H1 (cell line): ENCODE data around the gene GKN2. TPM values are rescaled to one million over a fixed set of nuclear protein-coding genes. Genes with fewer than 3 reads are reported as not detected.

Experiments used
- CTCF ChIA-PET: fragments of 300-600 bp; sonication (Branson Sonifier 250); formaldehyde crosslinking; loops from one replicate; lab custom pipeline; 2021; ENCODE audit not compliant: partially characterized antibody; lab: Charles Lee
- POLR2A ChIA-PET: fragments of 300-600 bp; sonication (Branson Sonifier 250); formaldehyde crosslinking; loops from one replicate; lab custom pipeline; 2021; ENCODE audit warnings: inconsistent platforms; ENCODE audit not compliant: partially characterized antibody; lab: Charles Lee
- DNase-seq, 2 experiments: peaks; one replicate each; pipeline versions ENCODE4 v3.0.0 to v3.0.0-alpha.2; 2010 to 2022; ENCODE audit warnings: low spot score in 2 of 2, low read depth in 1 of 2, mixed read lengths in 1 of 2
- FAIRE-seq: peaks from 2 replicates; lab custom pipeline; 2011; peaks lifted over from hg19 to GRCh38; lab: Jason Lieb, UNC
- H2AFZ ChIP-seq: 2 replicates; pipeline ENCODE4 v1.8.1; 2012; ENCODE audit warnings: low read length, inconsistent platforms
- H2AK5ac ChIP-seq: 2 replicates; pipeline ENCODE4 v1.6.1; 2013; ENCODE audit warnings: low read depth, low read length
- H2BK120ac ChIP-seq: replicated peaks from 2 replicates; pipeline ENCODE3; 2013; ENCODE audit warnings: low read depth, low read length, inconsistent platforms
- H2BK12ac ChIP-seq: 2 replicates; pipeline ENCODE4 v1.6.1; 2013; ENCODE audit warnings: low read depth, low read length
- H2BK15ac ChIP-seq: 2 replicates; pipeline ENCODE4 v1.6.1; 2013; ENCODE audit warnings: low read length
- H2BK20ac ChIP-seq: 2 replicates; pipeline ENCODE4 v1.6.1; 2013; ENCODE audit warnings: low read length
- H2BK5ac ChIP-seq: 2 replicates; pipeline ENCODE4 v1.6.1; 2013; ENCODE audit warnings: low read depth, low read length
- H3K14ac ChIP-seq: 2 replicates; pipeline ENCODE4 v1.6.1; 2013; ENCODE audit warnings: inconsistent platforms; ENCODE audit not compliant: insufficient read length
- H3K18ac ChIP-seq: 2 replicates; pipeline ENCODE4 v1.6.1; 2013; ENCODE audit warnings: low read length; ENCODE audit errors: extremely low read depth
- H3K23ac ChIP-seq: 2 replicates; pipeline ENCODE4 v1.6.1; 2013; ENCODE audit warnings: inconsistent platforms; ENCODE audit not compliant: insufficient read length
- H3K23me2 ChIP-seq: 2 replicates; pipeline ENCODE4 v1.6.1; 2013; ENCODE audit warnings: low read depth, low read length
- H3K27ac ChIP-seq: 2 replicates; pipeline ENCODE4 v1.6.1; 2011; ENCODE audit warnings: low read depth, low read length, inconsistent platforms
- H3K27me3 ChIP-seq, 4 experiments: replicated peaks in 1 of 4; 1 replicate in 1 of 4; 2 replicates in 3 of 4; pipeline versions ENCODE4 v1.6.1 to v1.8.1; 2011 to 2013; ENCODE audit warnings: low read length in 3 of 4, mild to moderate bottlenecking in 3 of 4, inconsistent platforms in 2 of 4, mixed read lengths in 2 of 4, moderate library complexity in 1 of 4; ENCODE audit not compliant: control insufficient read depth in 3 of 4, insufficient read depth in 3 of 4; ENCODE audit errors: extremely low read depth in 1 of 4
- H3K36me3 ChIP-seq, 4 experiments: 2 replicates each; pipeline versions ENCODE4 v1.6.1 to v1.8.1; 2011 to 2013; ENCODE audit warnings: mild to moderate bottlenecking in 4 of 4, low read length in 3 of 4, moderate library complexity in 2 of 4, control low read depth in 1 of 4, inconsistent platforms in 1 of 4; ENCODE audit not compliant: insufficient read depth in 4 of 4, control insufficient read depth in 2 of 4
- H3K4ac ChIP-seq: replicated peaks from 2 replicates; pipeline ENCODE3; 2013; ENCODE audit warnings: low read length, low read depth, mixed read lengths, inconsistent platforms; ENCODE audit not compliant: insufficient read length
- H3K4me1 ChIP-seq, 4 experiments: replicated peaks in 1 of 4; 1 replicate in 1 of 4; 2 replicates in 3 of 4; pipeline versions ENCODE4 v1.6.1 to v1.8.1; 2011 to 2013; ENCODE audit warnings: low read length in 3 of 4, inconsistent platforms in 2 of 4, mixed read lengths in 1 of 4; ENCODE audit not compliant: insufficient read depth in 4 of 4, control insufficient read depth in 3 of 4
- H3K4me2 ChIP-seq, 2 experiments: 2 replicates each; pipeline versions ENCODE4 v1.6.1 to v1.8.1; 2011 to 2013; ENCODE audit warnings: low read depth in 2 of 2, low read length in 2 of 2, control low read depth in 1 of 2, inconsistent platforms in 1 of 2, mild to moderate bottlenecking in 1 of 2; ENCODE audit not compliant: insufficient read depth in 1 of 2
- H3K4me3 ChIP-seq, 4 experiments: fragments of 200-600, 300-600 bp in 1 of 4; sonication (generic), shearing (Covaris generic), sonication (Bioruptor Twin) in 1 of 4; 2 replicates each; pipeline versions ENCODE4 v1.5.1 to v1.8.1; 2011 to 2016; ENCODE audit warnings: low read length in 4 of 4, low read depth in 3 of 4, control low read depth in 2 of 4, inconsistent platforms in 2 of 4, mild to moderate bottlenecking in 2 of 4, mixed read lengths in 1 of 4, moderate library complexity in 1 of 4; ENCODE audit not compliant: insufficient read depth in 2 of 4; ENCODE audit errors: extremely low read depth in 1 of 4
- H3K56ac ChIP-seq: replicated peaks from 2 replicates; pipeline ENCODE3; 2013; ENCODE audit warnings: low read depth, mild to moderate bottlenecking, mixed read lengths, low read length, inconsistent platforms; ENCODE audit not compliant: insufficient read length
- H3K79me1 ChIP-seq: 2 replicates; pipeline ENCODE4 v1.6.1; 2013; ENCODE audit warnings: low read depth, low read length, control low read depth
- H3K79me2 ChIP-seq, 2 experiments: 2 replicates each; pipeline versions ENCODE4 v1.6.1 to v1.8.1; 2012 to 2013; ENCODE audit warnings: low read length in 2 of 2, mild to moderate bottlenecking in 2 of 2, inconsistent platforms in 1 of 2; ENCODE audit not compliant: insufficient read depth in 2 of 2, control insufficient read depth in 1 of 2
- H3K9ac ChIP-seq, 4 experiments: replicated peaks in 1 of 4; 1 replicate in 1 of 4; 2 replicates in 3 of 4; pipeline versions ENCODE4 v1.6.1 to v1.8.1; 2011 to 2013; ENCODE audit warnings: low read depth in 3 of 4, low read length in 3 of 4, control low read depth in 2 of 4, mild to moderate bottlenecking in 2 of 4, moderate library complexity in 2 of 4, inconsistent platforms in 1 of 4; ENCODE audit errors: extremely low read depth in 1 of 4
- H3K9me3 ChIP-seq, 2 experiments: 2 replicates each; pipeline versions ENCODE4 v1.6.1 to v1.8.1; 2012 to 2013; ENCODE audit warnings: mild to moderate bottlenecking in 2 of 2, moderate library complexity in 2 of 2, control low read depth in 1 of 2, inconsistent platforms in 1 of 2, low read depth in 1 of 2, low read length in 1 of 2, mixed read lengths in 1 of 2; ENCODE audit not compliant: insufficient read depth in 2 of 2
- H4K20me1 ChIP-seq, 2 experiments: replicated peaks in 1 of 2; 2 replicates each; pipeline versions ENCODE3 to v1.8.1; 2011 to 2013; ENCODE audit warnings: inconsistent platforms in 2 of 2, low read length in 2 of 2, mild to moderate bottlenecking in 1 of 2; ENCODE audit not compliant: insufficient read depth in 2 of 2, control insufficient read depth in 1 of 2
- H4K5ac ChIP-seq: 2 replicates; pipeline ENCODE4 v1.6.1; 2013; ENCODE audit warnings: low read length, low read depth, mixed read lengths, inconsistent platforms; ENCODE audit not compliant: insufficient read length
- H4K8ac ChIP-seq: 2 replicates; pipeline ENCODE4 v1.8.0; 2013; ENCODE audit warnings: mild to moderate bottlenecking, moderate library complexity, low read length, inconsistent platforms; ENCODE audit not compliant: insufficient read depth; ENCODE audit errors: extremely low read depth
- H4K91ac ChIP-seq: replicated peaks from 2 replicates; pipeline ENCODE3; 2013; ENCODE audit warnings: low read length, mixed read lengths, inconsistent platforms; ENCODE audit not compliant: insufficient read length
- BCL11A ChIP-seq, 2 experiments: IDR thresholded peaks; one replicate each; pipeline ENCODE4 v1.6.1; 2011; ENCODE audit warnings: low read depth in 2 of 2, low read length in 2 of 2, mild to moderate bottlenecking in 2 of 2
- SIN3A ChIP-seq, 2 experiments: IDR thresholded peaks in 1 of 2; conservative IDR thresholded peaks in 1 of 2; 2 replicates each; pipeline ENCODE4 v1.6.1; 2011 to 2012; ENCODE audit warnings: low read length in 2 of 2, improper control_type of control experiment in 1 of 2, low read depth in 1 of 2, mild to moderate bottlenecking in 1 of 2
- SP1 ChIP-seq: IDR thresholded peaks from 2 replicates; pipeline ENCODE4 v1.6.1; 2011; ENCODE audit warnings: low read depth, low read length
- WGBS, 2 experiments: shearing (Covaris generic) in 1 of 2; methylation state at CpG; one replicate each; pipeline versions ENCODE4 v1.1.6 to v1.1.7; 2013 to 2015; ENCODE audit warnings: low lambda C conversion rate in 2 of 2, mixed read lengths in 2 of 2, inconsistent platforms in 1 of 2, low coverage in 1 of 2, missing lambda C conversion rate in 1 of 2; ENCODE audit not compliant: insufficient replicate concordance in 2 of 2, insufficient coverage in 1 of 2, insufficient read length in 1 of 2; ENCODE audit errors: extremely low coverage in 1 of 2, missing lambda C conversion rate in 1 of 2; 5-methylcytosine and 5-hydroxymethylcytosine counted together
- polyA plus RNA-seq, 7 experiments: library from polyadenylated mRNA; depleted of rRNA in 3 of 7; stranded (reverse) in 5 of 7; unstranded in 2 of 7; fragments of >200 nt in 5 of 7; fragments of 200-250 nt in 2 of 7; gene quantifications; 1 replicate in 5 of 7; 2 replicates in 1 of 7; 4 replicates in 1 of 7; pipeline versions ENCODE4 v1.2.1 to v1.2.3, GENCODE V29; 2011 to 2013; ENCODE audit warnings: missing spikeins in 2 of 7, mixed read lengths in 2 of 7
- total RNA-seq: library from RNA; stranded (reverse); fragmentation: NEBNext Ultra II Directional; extraction: Animal tissue kit (Norgen Biotek cat#: 25700); gene quantifications from 2 replicates; pipeline ENCODE4 v1.2.1, GENCODE V29; 2021

The GKN2 gene
- total and polyA plus RNA-seq, 2 of the 8 experiments (the other 6 are each of a cell fraction or from before 2014, with no cell fraction given), result not detected

DNA sequence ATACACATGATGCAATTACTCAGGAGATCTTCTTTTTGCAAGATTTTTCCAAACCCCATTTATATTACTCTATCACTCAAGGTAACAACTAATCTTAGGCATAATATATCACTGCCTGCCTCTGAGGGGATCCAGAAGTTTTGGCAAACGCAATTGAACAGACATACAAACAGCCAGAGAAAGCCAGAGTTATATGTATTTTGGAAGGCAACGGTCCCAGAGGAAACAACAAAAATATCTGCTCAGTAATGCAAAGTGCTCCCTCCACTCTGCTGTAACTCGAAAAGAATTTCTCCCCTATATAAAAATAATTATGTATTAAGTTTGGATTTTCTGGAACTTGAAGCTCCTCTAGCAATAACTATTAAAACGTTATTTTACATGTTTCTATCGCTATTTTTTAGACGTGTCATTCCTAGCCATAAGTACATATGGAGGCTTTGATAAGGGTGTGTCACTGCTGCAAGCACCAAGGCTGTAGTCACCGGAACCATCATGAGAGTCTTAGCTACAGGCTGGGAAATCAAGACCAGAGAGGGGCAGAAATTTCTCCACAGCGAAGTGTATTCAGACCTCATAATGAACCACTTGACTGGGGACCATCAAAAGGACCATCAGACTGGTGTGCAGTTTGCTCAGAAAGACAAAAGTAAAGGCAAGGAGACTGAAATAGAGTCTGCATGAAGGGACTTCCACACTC, 18.0 kb upstream of the GKN2 start:
- Histone ChIP-seq H3K79me1 (no peaks in the 10 kb centered on the region), H3K9ac (no peak overlapping the region), H3K4ac (no peak overlapping the region), H3K18ac (no peak overlapping the region), H2AFZ (no peak overlapping the region), H3K14ac (no peak overlapping the region), H3K27ac (no peak overlapping the region), H3K79me2 (no peaks in the 10 kb centered on the region), H2BK5ac (no peak overlapping the region), H2BK15ac (no peak overlapping the region), H3K56ac (no peak overlapping the region), H4K20me1 (no peaks in the 10 kb centered on the region), H3K4me3 (no peak overlapping the region), H2BK120ac (no peak overlapping the region), H4K91ac (no peak overlapping the region), H2AK5ac (no peak overlapping the region), H3K27me3 (no peaks in the 10 kb centered on the region), H4K8ac (no peak overlapping the region), H3K4me2 (no peak overlapping the region), H4K5ac (no peak overlapping the region), H3K36me3 (no peaks in the 10 kb centered on the region), H3K23me2 (no peaks in the 10 kb centered on the region), H3K4me1 (no peaks in the 10 kb centered on the region), H2BK20ac (no peak overlapping the region), H3K9me3 (no peaks in the 10 kb centered on the region), H3K23ac (no peak overlapping the region), H2BK12ac (no peak overlapping the region)
- DNase-seq (no peak), FAIRE-seq (no peak)
- no peak for TF ChIP-seq SP1
- TF ChIP-seq BCL11A (IDR thresholded peaks at IDR 0.05; ENCODE audit: low read depth in 2 of 2, low read length in 2 of 2), result no peak
- no peak for TF ChIP-seq SIN3A (conservative IDR thresholded peaks at IDR 0.05 in 1 of 2, IDR thresholded peaks at IDR 0.05 in 1 of 2; ENCODE audit: low read depth in 1 of 2, low read length in 2 of 2)
- CTCF ChIA-PET, result no interaction called here
- WGBS, 2 experiments, result 84% methylated on average over 8 of the region's 8 CpGs; no CpG with 5 or more reads in 1 of the 2 experiments
- POLR2A ChIA-PET, result no interaction called here
